Hematopoietic multipotent progenitor cell (in vitro differentiated cells): ENCODE results near the gene SERPINB11. TPM values are rescaled to one million over a fixed set of nuclear protein-coding genes. Genes with fewer than 3 reads are reported as not detected.
"Not testable (repeated sequence)": the region's sequence is repeated elsewhere in the genome, so short reads cannot be mapped to it uniquely, and the experiment has no call there.

ENCODE experiments used
- DNase-seq, 3 donors: peaks; one replicate each; pipeline ENCODE4 v3.0.0-alpha.2; 2011 to 2015; ENCODE audit warnings: low read depth in 2 of 3, low spot score in 2 of 3
- total RNA-seq: library from RNA; depleted of rRNA; stranded (reverse); fragments of >200 nt; gene quantifications from one replicate; pipeline ENCODE4 v1.2.3, GENCODE V29; 2012

Gene SERPINB11, protein sequence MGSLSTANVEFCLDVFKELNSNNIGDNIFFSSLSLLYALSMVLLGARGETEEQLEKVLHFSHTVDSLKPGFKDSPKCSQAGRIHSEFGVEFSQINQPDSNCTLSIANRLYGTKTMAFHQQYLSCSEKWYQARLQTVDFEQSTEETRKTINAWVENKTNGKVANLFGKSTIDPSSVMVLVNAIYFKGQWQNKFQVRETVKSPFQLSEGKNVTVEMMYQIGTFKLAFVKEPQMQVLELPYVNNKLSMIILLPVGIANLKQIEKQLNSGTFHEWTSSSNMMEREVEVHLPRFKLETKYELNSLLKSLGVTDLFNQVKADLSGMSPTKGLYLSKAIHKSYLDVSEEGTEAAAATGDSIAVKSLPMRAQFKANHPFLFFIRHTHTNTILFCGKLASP
- not detected for total RNA-seq

DNA sequence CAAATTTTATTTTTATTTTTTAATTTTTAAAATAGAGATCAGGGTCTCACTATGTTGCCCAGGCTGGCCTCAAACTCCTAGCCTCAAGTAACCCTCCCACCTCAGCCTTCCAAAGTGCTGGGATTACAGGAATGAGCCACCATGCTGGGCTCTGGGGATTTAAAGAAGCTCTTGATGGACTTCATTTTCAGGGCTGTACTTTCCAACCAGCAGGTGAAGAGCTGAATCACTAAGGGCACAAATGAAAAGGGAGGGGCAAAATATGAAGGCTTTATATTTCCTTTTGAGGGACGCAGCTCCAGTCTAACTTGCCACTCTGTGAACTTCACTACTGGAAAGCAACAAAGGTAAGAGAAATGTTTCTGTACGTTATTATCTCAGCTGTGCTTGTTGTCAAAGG, at the start of gene SERPINB11:
Gene SERPINB11, plus strand, starts transcription at position 301 of the 400 bp plus-strand sequence. CDS start 7,234 bp downstream, outside the sequence.
- no peak for DNase-seq

DNA sequence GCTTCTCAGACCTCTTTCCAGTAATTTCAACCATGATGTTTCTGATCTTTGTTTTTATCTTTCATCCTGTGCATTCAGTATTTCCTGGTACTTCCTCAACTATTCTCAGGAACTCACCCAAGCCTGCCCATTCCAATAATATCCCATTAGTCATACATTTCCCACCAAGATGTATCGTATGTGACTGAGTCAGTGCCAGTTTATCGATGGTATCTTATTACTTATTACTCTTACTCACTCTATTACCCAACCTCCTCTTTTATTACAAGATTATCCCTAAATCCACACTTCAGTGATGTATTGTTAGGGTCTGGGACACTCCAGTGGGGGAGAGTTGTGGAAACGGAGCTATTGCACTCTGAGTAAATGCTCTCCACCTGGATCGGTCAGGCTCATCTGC, 43.8 kb upstream of the SERPINB11 start:
- DNase-seq: not testable (repeated sequence)

DNA sequence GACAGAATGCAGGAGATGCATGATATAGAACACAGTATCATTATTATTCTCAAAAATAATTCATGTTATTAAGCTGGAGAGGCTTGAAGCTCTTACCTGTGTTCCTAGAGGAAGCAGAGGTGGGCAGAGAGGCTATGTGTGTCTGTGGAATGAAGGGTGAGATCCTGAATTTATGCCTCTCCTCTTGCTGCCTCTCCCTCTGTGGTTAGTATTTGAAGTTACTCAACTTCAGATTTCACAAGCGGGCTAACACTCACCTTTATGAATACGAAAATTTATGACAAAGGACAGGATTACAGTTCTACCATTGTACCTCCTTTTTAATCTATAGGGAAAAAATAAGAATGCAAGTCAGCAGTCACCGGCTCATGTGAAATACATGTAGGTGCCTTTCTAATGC, 41.0 kb upstream of the SERPINB11 start, which contains the start of gene SERPINB3:
Gene SERPINB3, minus strand, starts transcription at position 144 of the 400 bp plus-strand sequence. CDS start 677 bp downstream, outside the sequence.
- DNase-seq: not testable (repeated sequence)

DNA sequence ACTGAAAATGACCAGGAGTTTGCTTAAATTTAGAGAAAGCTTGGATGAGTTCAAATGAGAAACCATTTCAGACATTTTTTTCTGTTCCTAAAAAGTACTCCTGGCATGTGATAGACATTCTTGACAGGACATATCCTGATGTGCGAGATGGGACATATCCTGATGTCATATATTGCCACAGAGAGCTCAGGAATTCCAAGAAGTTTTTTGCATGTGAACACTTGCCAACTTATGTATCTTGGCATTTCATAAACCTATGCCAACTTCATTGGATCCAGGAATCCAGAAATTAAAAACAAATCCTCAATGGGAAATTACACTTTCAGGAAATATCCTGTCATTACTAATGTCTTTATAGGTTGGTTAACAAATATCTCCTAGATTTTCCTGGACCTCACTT, 38.2 kb upstream of the SERPINB11 start:
- no peak for DNase-seq

DNA sequence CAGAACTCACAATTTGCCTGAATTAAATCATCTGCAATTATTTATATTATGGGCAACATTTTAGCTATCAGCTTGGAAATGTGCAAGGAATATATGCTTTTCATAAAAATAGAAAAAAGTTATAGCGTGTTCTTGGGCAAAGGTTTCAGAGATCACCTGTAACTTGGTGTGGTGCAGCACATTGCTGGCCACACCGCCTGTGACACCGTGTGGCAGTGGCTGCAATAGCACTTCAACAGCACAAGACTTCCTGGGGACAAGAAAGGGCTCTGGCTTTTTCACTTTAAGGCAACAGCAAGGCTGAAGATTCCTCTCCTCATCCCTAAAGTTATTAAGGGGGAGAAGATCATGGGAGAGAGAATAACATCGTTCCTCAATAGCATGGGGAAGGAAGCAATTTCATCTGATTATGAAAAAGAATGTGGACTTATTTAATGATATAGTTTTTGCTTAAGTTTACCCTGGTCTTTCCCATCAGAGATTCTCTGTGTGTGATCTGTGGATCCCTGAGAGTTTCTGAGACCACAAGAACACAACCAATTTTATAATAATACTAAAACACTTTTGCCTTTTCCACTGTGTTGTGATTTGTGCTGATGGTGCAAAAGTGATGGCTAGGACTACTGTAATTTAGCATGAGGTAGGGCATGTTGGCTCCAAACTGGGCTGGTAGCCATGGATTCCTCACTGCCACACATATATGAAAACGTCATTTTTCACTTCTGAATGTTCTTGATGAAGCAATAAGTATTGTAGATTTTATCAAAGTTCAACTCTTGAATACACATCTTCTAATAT, 26.0 kb upstream of the SERPINB11 start:
- DNase-seq: peak in 2 of 3 donors; percentile 2 to 4

DNA sequence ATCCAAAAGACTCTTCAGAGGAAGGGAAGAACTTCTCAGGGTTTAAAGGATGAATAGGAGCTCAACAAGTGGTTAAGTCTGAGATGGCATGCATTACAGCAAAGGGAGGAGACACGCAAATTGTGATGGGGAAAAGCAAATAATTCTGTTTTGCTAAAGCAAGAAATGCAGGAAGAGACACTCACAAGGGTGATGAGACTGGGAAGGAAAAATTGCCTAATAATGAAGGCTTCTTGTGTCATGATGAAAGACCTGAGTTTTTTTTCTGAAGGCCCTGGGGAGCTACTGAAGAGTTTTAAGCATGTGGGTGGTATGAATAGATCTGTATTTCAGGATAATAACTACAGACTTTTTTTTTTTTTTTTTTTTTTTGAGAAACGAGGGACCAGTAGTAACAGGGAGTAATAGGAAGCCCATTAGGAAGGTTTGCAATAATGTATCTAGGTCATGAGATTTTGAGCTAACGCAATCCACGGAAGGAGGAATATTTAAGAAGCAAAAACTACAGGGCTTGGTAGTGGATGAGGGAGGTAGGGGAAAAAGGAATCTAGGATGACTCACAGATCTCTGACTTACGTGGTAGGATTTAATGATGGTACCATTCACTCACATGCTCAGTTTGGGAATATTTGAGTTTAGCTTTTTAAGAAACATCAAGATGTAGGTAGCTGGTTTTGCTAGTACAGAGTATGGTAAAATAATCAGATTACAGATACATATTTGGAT, 25.1 kb upstream of the SERPINB11 start:
- no peak for DNase-seq

DNA sequence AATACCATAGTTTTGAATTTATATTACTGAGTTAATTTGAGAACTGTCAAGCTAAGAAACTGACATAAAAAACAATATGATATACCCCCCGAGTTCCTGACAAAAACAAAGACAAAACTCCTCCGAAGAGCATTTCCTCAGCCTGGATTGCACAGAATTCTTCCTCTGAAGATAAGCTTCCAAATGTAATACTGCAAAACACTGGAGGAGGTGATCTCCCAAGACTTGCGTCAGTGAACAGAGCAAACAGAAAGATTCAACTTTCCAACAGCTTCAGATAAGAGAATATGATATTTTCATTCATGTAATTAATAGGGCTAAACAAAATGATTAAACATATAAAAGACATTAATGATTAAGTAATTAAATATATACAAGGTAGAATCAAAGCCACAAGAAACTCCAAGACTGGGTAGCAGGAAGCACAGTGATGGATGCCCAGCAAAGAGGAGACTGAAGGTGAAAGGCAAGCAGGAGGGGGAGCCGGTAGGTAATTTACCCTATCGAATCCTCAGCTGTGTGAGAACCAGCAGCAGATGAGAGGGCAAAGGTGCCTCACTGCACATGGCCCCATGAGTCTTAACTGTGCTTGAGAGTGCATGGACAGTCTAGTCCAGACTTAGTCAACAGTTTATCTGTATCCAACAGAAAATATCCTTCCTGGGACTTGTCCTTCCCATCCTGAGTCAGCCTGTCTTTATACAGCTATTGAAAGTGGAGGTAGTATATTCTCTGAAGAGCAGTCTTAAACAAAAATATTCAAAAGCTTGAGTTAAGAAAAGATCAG, 22.7 kb upstream of the SERPINB11 start:
- DNase-seq: no peak

DNA sequence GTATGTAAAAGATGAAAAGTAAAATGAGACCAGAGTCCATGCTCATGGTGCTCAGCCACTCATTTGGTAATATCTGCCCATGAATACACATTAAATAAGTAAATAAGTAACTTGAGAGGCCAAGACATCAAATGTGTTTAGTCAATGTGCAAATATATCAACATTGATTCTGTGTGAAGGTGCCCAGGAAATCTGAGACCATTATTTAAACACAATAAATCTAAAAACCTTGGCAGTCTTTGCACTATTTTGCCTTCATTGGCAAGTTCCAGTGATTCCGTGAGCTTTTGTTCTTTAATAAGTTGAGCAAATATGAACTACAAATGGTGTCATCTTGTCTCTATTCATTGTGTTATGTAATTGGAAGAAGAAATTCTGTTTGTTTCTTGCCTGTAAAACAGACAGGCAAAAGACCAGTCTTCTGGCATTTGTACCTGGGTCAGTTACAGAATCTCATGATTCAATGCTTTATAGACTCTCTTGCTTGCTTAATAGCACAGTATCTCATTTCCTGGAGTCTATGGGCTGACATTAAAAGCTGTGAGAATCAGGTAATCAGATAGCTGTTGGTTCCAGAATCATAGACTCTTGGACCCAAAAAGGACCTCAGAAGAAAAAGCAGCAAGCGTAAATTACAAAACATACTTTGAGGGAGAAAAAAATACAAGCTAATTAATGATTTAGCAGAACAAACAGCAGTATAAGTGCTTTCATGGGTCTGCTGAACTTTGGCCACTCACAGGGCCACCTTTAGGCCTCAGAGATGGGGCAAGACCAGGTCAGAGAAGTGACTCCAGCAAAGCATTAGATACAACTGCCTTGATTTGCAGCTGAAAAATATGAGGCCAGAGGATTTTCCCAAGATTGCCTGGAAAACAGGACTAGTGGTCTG, 21.1 kb upstream of the SERPINB11 start:
- no peak for DNase-seq

DNA sequence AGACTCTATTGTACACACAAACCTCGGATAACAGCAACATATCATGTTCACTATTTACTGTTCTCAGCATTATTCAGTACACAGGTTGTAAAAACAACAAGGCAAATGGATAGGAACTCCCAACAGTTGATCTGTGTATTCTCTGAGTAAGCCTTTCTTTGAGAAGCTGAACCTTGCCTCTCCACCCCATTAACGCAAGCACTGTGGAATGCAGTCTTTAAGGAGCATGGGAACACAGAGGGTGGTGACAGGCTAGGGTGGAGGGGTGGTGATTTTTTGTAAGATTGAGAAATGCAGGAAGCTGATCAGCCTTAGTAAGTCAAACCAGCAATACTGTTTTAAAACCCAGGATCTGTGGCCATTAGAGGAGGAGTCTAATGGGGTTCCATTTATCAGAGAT, 19.6 kb upstream of the SERPINB11 start:
- DNase-seq: no peak

DNA sequence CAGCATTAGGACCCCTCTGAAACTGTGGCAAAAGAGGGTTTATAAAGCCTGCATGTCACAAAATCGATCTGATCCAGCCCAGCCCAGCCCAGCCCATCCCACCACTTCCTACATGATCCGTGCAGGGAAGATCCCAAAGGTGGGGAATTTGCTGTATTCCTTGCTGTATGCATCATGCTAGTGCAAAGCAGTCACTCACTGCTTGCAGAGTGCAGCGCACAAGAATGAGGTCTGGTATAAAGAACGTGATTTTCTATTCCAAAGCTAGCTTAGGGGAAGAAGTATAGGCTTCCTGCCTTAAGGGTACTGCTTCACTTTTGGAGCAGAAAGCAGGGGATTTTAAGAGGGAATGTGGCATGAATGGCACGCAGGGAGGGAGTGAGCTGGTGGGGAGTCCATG, 18.9 kb upstream of the SERPINB11 start:
- no peak for DNase-seq

DNA sequence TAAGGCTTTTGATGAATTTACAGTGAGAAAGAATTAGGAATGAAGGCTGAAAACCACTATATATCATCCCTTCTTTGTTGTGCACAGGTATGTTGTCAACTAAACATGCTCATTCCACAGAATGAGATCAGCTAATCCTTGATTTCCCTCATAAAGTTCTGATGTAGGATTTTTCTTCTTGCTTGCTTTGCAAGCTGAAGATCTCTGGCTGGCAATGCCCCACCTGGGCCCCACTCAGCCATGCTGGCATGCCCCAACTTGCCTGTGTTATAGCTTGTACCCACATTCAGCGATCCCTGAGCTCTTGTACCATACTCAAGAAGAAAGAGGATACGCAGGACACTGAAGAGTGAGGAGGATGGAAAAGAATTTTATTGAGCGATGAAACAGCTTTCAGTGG, 18.0 kb upstream of the SERPINB11 start:
- no peak for DNase-seq

DNA sequence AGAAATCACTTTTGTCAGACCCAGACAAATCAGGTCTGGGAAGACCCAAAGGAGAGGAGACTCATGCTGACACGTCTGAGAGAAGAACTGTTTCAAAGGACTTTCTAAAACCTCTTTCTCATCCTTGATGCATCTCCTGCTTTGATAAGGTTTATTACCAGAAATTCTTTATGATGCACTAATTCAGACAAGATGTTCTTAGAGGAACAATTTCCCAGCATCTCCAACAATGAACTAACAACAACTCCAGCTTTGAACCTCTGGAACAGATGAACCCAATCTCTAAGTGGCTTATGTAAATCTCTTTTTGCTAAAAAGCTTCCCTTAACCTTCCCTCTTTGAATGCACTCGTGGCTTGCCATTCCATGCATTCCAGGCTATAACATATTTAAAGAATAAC, 15.9 kb upstream of the SERPINB11 start:
- DNase-seq: no peak

DNA sequence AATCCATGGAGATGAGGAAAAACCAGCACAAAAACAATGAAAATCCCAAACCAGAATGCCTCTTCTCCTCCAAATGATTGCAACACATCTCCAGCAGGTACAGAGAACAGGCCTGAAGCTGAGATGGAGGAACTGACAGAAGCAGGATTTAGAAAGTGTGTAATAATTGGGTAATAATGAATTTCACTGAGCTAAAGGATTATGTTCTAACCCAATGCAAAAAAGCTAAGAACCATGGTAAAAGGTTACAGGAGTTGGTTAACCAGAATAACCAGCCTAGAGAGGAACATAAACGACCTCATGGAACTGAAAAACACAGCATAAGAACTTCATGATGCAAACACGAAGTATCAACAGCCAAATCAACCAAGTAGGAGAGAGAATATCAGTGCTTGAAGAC, 13.7 kb upstream of the SERPINB11 start:
- DNase-seq: no peak

DNA sequence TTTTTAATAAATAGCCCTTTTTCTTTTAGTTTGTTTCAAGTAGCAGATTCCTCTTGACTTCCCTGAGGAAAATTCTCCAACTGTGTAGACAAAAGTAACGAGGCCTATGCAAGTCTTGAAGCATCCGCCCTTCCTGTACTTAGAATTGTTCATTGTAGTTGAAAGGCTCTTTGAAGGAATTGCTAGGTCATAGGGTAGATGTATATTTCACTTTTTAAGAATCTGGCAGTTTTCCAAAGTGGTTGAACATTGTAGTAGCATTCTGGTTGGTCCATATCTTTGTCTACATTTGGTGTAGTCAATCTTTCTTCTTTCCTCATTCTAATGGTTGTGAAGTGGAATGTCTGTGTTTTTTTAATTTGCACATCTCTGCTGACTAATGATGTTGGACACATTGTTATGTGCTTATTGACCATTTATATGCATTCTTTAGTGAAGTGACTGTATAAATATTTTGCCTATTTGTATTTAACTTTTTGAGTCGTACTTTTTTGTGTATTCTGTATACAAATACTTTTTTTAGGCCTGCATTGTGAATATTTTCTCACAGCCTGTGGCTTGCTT, 5.6 kb upstream of the SERPINB11 start:
- no peak for DNase-seq

DNA sequence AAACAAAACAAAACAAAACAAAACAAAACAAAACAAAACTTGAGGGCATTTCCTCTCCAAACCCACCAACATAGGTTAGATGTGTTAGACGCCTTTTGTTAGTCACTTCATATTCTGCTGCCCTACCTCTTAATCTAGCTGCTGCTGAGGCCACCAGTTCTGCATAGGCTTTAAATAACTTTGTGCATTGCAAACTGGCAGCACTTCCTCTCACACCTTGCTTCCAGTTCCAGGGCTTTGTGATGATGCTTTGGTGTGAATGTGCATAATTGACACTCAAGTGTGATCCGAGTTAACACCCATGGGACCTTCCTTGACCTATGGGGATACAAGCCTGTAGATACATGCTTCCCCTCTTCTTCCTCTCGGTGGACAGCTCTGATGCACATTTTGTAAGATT, 2.3 kb upstream of the SERPINB11 start:
- no peak for DNase-seq

DNA sequence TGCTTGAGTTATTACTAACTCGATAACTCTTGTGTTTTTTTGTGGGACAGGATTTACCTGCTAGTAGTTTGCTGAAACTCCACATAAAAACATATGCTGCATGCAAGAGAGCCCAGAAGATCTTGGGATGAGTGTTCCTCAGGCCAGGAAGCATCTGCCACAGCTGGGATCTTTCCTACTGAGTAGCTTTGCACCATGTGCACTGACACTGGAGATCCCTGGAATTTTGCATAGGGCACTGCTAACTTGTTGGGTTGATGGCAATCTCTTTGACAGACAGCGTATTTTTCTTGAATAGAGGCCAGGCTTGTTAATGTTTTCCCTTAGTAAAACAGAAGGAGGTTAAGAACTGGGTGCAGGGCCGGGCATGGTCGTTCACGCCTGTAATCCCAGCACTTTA, 808 bp upstream of the SERPINB11 start:
- DNase-seq: no peak

DNA sequence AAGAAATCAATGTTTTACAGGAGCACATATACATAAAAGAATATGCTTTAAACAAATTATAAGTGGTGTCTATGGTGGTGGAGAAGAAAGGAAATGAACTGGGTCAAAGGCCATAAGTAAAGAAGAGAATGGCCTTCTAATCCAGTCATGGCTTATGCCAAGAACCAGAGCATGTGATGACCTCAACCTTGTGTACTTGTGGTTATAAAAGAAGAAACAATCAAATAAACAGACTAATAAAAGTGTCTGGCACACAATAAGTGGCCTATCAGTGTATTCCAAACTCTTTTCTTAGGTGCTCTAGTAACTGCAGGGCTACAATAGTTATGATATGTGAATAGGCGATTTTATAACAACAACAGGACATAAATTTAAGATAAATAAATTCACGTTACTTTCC, 2.6 kb downstream of the SERPINB11 start:
- no peak for DNase-seq

DNA sequence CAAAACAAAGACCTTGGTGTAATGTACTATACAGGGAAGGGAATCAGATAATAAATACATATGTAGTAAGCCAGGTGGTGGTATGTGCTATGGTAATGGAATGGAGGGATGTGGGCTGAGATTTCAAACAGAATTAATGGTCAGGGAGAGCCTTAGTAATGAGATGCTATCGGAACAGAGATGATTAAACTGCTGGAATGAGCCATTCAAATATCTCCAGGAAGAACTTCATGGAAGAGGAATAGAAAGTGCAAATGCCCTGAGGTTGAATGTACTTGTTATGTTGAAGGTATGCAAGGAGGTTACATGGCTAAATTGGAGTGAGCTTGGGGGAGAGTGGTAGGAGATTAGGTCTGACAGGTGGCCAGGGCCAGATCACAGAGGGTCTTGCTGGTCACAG, 5.1 kb downstream of the SERPINB11 start:
- no peak for DNase-seq

DNA sequence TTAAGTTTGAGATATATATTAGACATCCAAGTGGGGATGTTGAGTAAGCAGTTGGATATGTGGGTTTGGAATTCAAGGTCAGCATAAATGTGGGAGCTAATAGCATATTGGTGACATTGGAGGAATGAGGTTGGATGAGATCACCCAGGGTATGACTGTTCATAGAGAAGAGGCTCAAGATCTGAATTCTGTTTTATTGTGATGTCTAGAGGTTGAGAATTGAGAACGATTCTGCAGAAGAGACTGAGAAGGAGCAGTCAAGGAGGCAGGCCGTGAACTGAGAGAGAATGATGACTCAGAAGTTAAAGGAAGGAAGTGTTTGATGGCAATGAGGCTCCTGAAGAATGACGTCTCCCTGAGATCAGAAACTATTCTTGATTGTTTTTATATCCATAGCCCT, 5.9 kb downstream of the SERPINB11 start:
- no peak for DNase-seq
